ENCODE results near the gene FBLN2. TPM values are rescaled to one million over a fixed set of nuclear protein-coding genes. Genes with fewer than 3 reads are reported as not detected.

Gene FBLN2
- total RNA-seq, 1 experiment from 2014 or later, result 36.7 TPM

DNA sequence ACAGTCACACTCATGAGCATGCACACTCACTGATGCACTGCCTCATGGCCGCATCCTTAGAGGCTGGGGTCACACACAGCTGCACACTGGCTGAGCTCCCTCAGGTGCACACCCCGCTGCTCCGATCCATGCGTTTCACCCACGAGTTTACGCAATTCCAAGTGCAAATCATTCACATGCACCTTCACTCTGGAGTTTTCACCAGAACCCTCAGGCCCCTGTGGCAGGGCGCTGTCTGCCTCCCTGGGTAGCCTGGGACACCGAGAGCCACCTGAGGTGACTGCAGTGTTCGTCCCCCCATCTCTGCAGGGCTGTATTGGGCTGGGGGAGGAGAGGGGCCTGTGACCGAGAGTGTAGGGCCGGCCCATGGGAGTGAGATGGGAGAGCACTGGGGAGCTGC, 134.8 kb downstream of the FBLN2 start:
- ChIA-PET CTCF (interaction anchor here (0.6 kb wide), 1 partner anchor 204 kb away, joined by 6 read pairs; the partner anchor contains the start of gene HDAC11), POLR2A (no interaction called here)
- no peaks in the 10 kb centered on the region for H3K9me3 ChIP-seq
- TF ChIP-seq, protein P1, sequence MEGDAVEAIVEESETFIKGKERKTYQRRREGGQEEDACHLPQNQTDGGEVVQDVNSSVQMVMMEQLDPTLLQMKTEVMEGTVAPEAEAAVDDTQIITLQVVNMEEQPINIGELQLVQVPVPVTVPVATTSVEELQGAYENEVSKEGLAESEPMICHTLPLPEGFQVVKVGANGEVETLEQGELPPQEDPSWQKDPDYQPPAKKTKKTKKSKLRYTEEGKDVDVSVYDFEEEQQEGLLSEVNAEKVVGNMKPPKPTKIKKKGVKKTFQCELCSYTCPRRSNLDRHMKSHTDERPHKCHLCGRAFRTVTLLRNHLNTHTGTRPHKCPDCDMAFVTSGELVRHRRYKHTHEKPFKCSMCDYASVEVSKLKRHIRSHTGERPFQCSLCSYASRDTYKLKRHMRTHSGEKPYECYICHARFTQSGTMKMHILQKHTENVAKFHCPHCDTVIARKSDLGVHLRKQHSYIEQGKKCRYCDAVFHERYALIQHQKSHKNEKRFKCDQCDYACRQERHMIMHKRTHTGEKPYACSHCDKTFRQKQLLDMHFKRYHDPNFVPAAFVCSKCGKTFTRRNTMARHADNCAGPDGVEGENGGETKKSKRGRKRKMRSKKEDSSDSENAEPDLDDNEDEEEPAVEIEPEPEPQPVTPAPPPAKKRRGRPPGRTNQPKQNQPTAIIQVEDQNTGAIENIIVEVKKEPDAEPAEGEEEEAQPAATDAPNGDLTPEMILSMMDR (IDR thresholded peaks at IDR 0.05; ENCODE audit: insufficient read depth in 1 of 2, low read depth in 1 of 2, low read length in 1 of 2, severe bottlenecking in 1 of 2, unreplicated experiment in 1 of 2), result no peak
- intact Hi-C loops (cut with micrococcal nuclease; ENCODE audit: unreplicated experiment), result no loop called here
- peaks cover 20% of the 10 kb centered on the region for H3K27me3 Mint-ChIP-seq (ENCODE audit: insufficient read depth, unreplicated experiment)
- no peak for DNase-seq
- H3K36me3 ChIP-seq (ENCODE audit: control insufficient read depth, insufficient read depth, low read length), result no peaks in the 10 kb centered on the region
- no peaks in the 10 kb centered on the region for H3K4me1 ChIP-seq
- no TSS peak for BruUV-seq (replicated peaks)
- no peaks in the 10 kb centered on the region for H3K4me1 Mint-ChIP-seq (ENCODE audit: low read depth, unreplicated experiment)
- no peak overlapping the region for H3K27ac Mint-ChIP-seq (ENCODE audit: unreplicated experiment)
- H3K27me3 ChIP-seq (replicated peaks; ENCODE audit: control insufficient read depth, insufficient read depth, low read length), result peaks cover 4% of the 10 kb centered on the region
- no peak overlapping the region for H3K4me3 Mint-ChIP-seq (ENCODE audit: unreplicated experiment)
- H3K36me3 Mint-ChIP-seq (ENCODE audit: insufficient read depth, unreplicated experiment), result no peaks in the 10 kb centered on the region
- no peak overlapping the region for H3K4me3 ChIP-seq (ENCODE audit: low read depth, low read length)
- no peaks in the 10 kb centered on the region for H3K9me3 Mint-ChIP-seq (ENCODE audit: unreplicated experiment)

DNA sequence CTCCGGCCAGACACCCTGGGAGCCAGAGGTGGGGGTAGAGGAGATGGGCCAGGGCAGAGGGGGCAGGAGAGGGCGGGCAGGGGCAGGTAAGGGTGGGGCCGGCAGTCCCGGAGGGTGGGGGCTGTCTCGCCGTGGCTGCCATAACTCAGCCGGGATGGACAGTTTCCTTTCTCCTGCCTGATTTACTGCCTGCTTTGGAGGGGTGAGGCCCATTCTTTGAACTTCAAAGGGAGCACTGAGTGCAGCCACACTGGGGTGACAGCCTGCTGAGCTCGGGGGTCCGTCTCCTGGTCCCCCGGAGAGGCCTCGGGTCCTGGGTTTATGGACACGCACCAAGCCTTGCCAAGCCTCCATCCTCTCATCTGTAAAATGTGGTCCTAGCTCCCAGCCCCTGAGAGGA, 135.4 kb downstream of the FBLN2 start:
- Mint-ChIP-seq H3K9me3 (ENCODE audit: unreplicated experiment) (no peaks in the 10 kb centered on the region), H3K27me3 (ENCODE audit: insufficient read depth, unreplicated experiment) (peaks cover 25% of the 10 kb centered on the region), H3K36me3 (ENCODE audit: insufficient read depth, unreplicated experiment) (no peaks in the 10 kb centered on the region), H3K4me3 (ENCODE audit: unreplicated experiment) (no peak overlapping the region), H3K4me1 (ENCODE audit: low read depth, unreplicated experiment) (no peaks in the 10 kb centered on the region), H3K27ac (ENCODE audit: unreplicated experiment) (no peak overlapping the region)
- Histone ChIP-seq H3K4me1 (no peaks in the 10 kb centered on the region), H3K27me3 (replicated peaks; ENCODE audit: control insufficient read depth, insufficient read depth, low read length) (peaks cover 4% of the 10 kb centered on the region), H3K9me3 (no peaks in the 10 kb centered on the region), H3K36me3 (ENCODE audit: control insufficient read depth, insufficient read depth, low read length) (no peaks in the 10 kb centered on the region), H3K4me3 (ENCODE audit: low read depth, low read length) (no peak overlapping the region)
- no TSS peak for BruUV-seq (replicated peaks)
- ChIA-PET POLR2A (no interaction called here), CTCF (interaction anchor here (0.6 kb wide), 1 partner anchor 204 kb away, joined by 6 read pairs; the partner anchor contains the start of gene HDAC11)
- DNase-seq, result no peak
- TF ChIP-seq, protein P1 (IDR thresholded peaks at IDR 0.05; ENCODE audit: insufficient read depth in 1 of 2, low read depth in 1 of 2, low read length in 1 of 2, severe bottlenecking in 1 of 2, unreplicated experiment in 1 of 2), result no peak
- intact Hi-C loops (cut with micrococcal nuclease; ENCODE audit: unreplicated experiment), result no loop called here

DNA sequence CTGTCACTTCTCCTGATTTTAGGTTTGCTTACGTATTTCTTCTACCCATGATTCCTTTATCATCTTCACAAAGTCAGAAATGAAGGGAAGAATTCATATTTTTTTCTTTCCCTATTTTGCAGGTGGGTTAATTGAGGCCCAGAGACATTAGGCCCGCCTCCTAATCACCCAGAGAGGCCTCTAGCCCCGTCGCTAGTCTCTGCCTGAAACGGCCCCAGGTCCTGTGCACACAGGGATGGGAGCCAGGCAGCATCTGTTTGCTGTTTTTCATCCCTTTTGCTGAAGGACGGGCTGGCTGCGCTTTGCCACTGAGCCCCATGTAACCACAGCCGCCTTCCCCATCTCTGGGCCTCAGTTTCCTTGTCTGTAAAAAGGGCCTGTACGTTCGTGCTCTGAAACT, 135.9 kb downstream of the FBLN2 start:
- BruUV-seq (replicated peaks), result no TSS peak
- peaks cover 28% of the 10 kb centered on the region for H3K27me3 Mint-ChIP-seq (ENCODE audit: insufficient read depth, unreplicated experiment)

More for the DNA sequence above, 135.9 kb downstream of the FBLN2 start:
- intact Hi-C loops (cut with micrococcal nuclease; ENCODE audit: unreplicated experiment), result no loop called here
- no peak for DNase-seq
- Mint-ChIP-seq H3K4me3 (ENCODE audit: unreplicated experiment) (no peak overlapping the region), H3K4me1 (ENCODE audit: low read depth, unreplicated experiment) (no peaks in the 10 kb centered on the region), H3K36me3 (ENCODE audit: insufficient read depth, unreplicated experiment) (no peaks in the 10 kb centered on the region), H3K27ac (ENCODE audit: unreplicated experiment) (no peak overlapping the region), H3K9me3 (ENCODE audit: unreplicated experiment) (no peaks in the 10 kb centered on the region)
- no peaks in the 10 kb centered on the region for H3K9me3 ChIP-seq
- peaks cover 4% of the 10 kb centered on the region for H3K27me3 ChIP-seq (replicated peaks; ENCODE audit: control insufficient read depth, insufficient read depth, low read length)
- H3K4me3 ChIP-seq (ENCODE audit: low read depth, low read length), result no peak overlapping the region
- H3K4me1 ChIP-seq, result no peaks in the 10 kb centered on the region
- H3K36me3 ChIP-seq (ENCODE audit: control insufficient read depth, insufficient read depth, low read length), result no peaks in the 10 kb centered on the region
- TF ChIP-seq, protein P1 (IDR thresholded peaks at IDR 0.05; ENCODE audit: insufficient read depth in 1 of 2, low read depth in 1 of 2, low read length in 1 of 2, severe bottlenecking in 1 of 2, unreplicated experiment in 1 of 2), result no peak
- CTCF ChIA-PET, result no interaction called here
- POLR2A ChIA-PET, result no interaction called here
